Type B pancreatic cell (in vitro differentiated cells): ENCODE data around the gene PACC1. TPM values are rescaled to one million over a fixed set of nuclear protein-coding genes. Genes with fewer than 3 reads are reported as not detected.
A peak's percentile ranks its signal among the peaks of the same experiment; 100 is the strongest.

ENCODE experiments used
- DNase-seq: peaks from one replicate; pipeline ENCODE4 v3.0.0; 2021; ENCODE audit warnings: mixed read lengths; ENCODE audit not compliant: unreplicated experiment; ENCODE audit errors: extremely low spot score
- H3K27ac Mint-ChIP-seq: 2 replicates; pipeline ENCODE4 v1.8.0; 2021; ENCODE audit warnings: mild to moderate bottlenecking, mixed read lengths
- H3K27me3 Mint-ChIP-seq: 2 replicates; pipeline ENCODE4 v1.8.0; 2021; ENCODE audit warnings: mixed read lengths
- H3K36me3 Mint-ChIP-seq: 2 replicates; pipeline ENCODE4 v1.8.0; 2021; ENCODE audit warnings: mixed read lengths
- H3K4me1 Mint-ChIP-seq: one replicate; pipeline ENCODE4 v1.8.0; 2021; ENCODE audit warnings: mixed read lengths; ENCODE audit not compliant: unreplicated experiment
- H3K4me3 Mint-ChIP-seq: 2 replicates; pipeline ENCODE4 v1.8.0; 2021; ENCODE audit warnings: mild to moderate bottlenecking, mixed read lengths
- H3K9me3 Mint-ChIP-seq: 2 replicates; pipeline ENCODE4 v1.8.0; 2021; ENCODE audit warnings: mixed read lengths
- CTCF ChIP-seq: fragments of 200-600 bp; sonication (generic); conservative IDR thresholded peaks from 2 replicates; pipeline ENCODE4 v1.5.0; 2021; ENCODE audit warnings: antibody characterized with exemption, mild to moderate bottlenecking
- total RNA-seq: library from RNA; stranded (reverse); gene quantifications from 2 replicates; pipeline ENCODE4 v1.2.1, GENCODE V29; 2021; ENCODE audit warnings: low replicate concordance

PACC1 gene
- total RNA-seq, 1 donor from 2014 or later = 20.4 TPM

GRCh38 chr1:212453156-212453857, 38.6 kb upstream of the PACC1 start:
- no peak overlapping the region for H3K27ac Mint-ChIP-seq

GRCh38 chr1:212452323-212453155, 37.9 kb upstream of the PACC1 start:
- H3K9me3 Mint-ChIP-seq = no peaks in the 10 kb centered on the region
- no peak for TF ChIP-seq CTCF
- H3K27ac Mint-ChIP-seq = peak overlapping the region; percentile 46

More at GRCh38 chr1:212453156-212453857, 38.6 kb upstream of the PACC1 start:
- Mint-ChIP-seq H3K36me3 (no peaks in the 10 kb centered on the region), H3K27me3 (no peaks in the 10 kb centered on the region), H3K4me3 (no peak overlapping the region), H3K9me3 (no peaks in the 10 kb centered on the region), H3K4me1 (peaks cover 10% of the 10 kb centered on the region)
- DNase-seq = no peak
- TF ChIP-seq CTCF = no peak

GRCh38 chr1:212451416-212452322, 37.0 kb upstream of the PACC1 start:
- no peak for DNase-seq
- H3K27ac Mint-ChIP-seq = no peak overlapping the region
- H3K27me3 Mint-ChIP-seq = no peaks in the 10 kb centered on the region
- no peaks in the 10 kb centered on the region for H3K36me3 Mint-ChIP-seq
- peaks cover 10% of the 10 kb centered on the region for H3K4me1 Mint-ChIP-seq
- H3K9me3 Mint-ChIP-seq = no peaks in the 10 kb centered on the region
- TF ChIP-seq CTCF = no peak
- H3K4me3 Mint-ChIP-seq = no peak overlapping the region

More at GRCh38 chr1:212452323-212453155, 37.9 kb upstream of the PACC1 start:
- Mint-ChIP-seq H3K4me3 (no peak overlapping the region), H3K27me3 (no peaks in the 10 kb centered on the region), H3K4me1 (peaks cover 10% of the 10 kb centered on the region), H3K36me3 (no peaks in the 10 kb centered on the region)
- no peak for DNase-seq

GRCh38 chr1:212450331-212450881, 35.7 kb upstream of the PACC1 start:
- H3K27ac Mint-ChIP-seq = no peak overlapping the region
- H3K9me3 Mint-ChIP-seq = no peaks in the 10 kb centered on the region
- H3K4me3 Mint-ChIP-seq = no peak overlapping the region

More at GRCh38 chr1:212450331-212450881, 35.7 kb upstream of the PACC1 start:
- Mint-ChIP-seq H3K36me3 (no peaks in the 10 kb centered on the region), H3K4me1 (peaks cover 6% of the 10 kb centered on the region), H3K27me3 (no peaks in the 10 kb centered on the region)
- TF ChIP-seq CTCF = no peak
- DNase-seq = no peak
